Muscle layer of duodenum (tissue), 2 donors: Measurements from ENCODE around the gene NBL1.

Experiments used
- H3K27ac ChIP-seq: one replicate; pipeline ENCODE4 v1.7.0; 2013; ENCODE audit warnings: mild to moderate bottlenecking, low read length
- H3K27me3 ChIP-seq: one replicate; pipeline ENCODE4 v1.7.0; 2013; ENCODE audit warnings: low read depth, mild to moderate bottlenecking, control low read depth, low read length
- H3K36me3 ChIP-seq, 2 donors: one replicate each; pipeline ENCODE4 v1.7.0; 2013; ENCODE audit warnings: low read length in 2 of 2, control low read depth in 1 of 2, mild to moderate bottlenecking in 1 of 2; ENCODE audit not compliant: insufficient read depth in 2 of 2, control insufficient read depth in 1 of 2
- H3K4me1 ChIP-seq, 2 donors: one replicate each; pipeline ENCODE4 v1.7.0; 2013; ENCODE audit warnings: low read length in 2 of 2, mild to moderate bottlenecking in 2 of 2, control low read depth in 1 of 2, moderate library complexity in 1 of 2; ENCODE audit not compliant: insufficient read depth in 2 of 2, control insufficient read depth in 1 of 2
- H3K4me3 ChIP-seq, 2 donors: one replicate each; pipeline ENCODE4 v1.7.0; 2013; ENCODE audit warnings: low read length in 2 of 2, low read depth in 1 of 2, mild to moderate bottlenecking in 1 of 2
- H3K9me3 ChIP-seq, 2 donors: one replicate each; pipeline ENCODE4 v1.7.0; 2013; ENCODE audit warnings: low read length in 2 of 2, control low read depth in 1 of 2, mild to moderate bottlenecking in 1 of 2; ENCODE audit not compliant: control insufficient read depth in 1 of 2
- donor health status: healthy.

Gene NBL1

GRCh38 chr1:19658186-19658585 lies 14.1 kb downstream of the NBL1 start:
- H3K4me1 ChIP-seq: peaks cover 5 to 23% of the 10 kb centered on the region in 2 donors
- no peak overlapping the region for H3K27ac ChIP-seq
- H3K9me3 ChIP-seq: no peaks in the 10 kb centered on the region
- no peak overlapping the region for H3K4me3 ChIP-seq
- no peaks in the 10 kb centered on the region for H3K27me3 ChIP-seq
- peaks cover 9 to 17% of the 10 kb centered on the region in 2 donors for H3K36me3 ChIP-seq

GRCh38 chr1:19661721-19662228 lies 17.7 kb downstream of the NBL1 start:
- Histone ChIP-seq H3K36me3 (peaks cover 0 to 17% of the 10 kb centered on the region in 2 donors), H3K27ac (no peak overlapping the region), H3K27me3 (peaks cover 24% of the 10 kb centered on the region), H3K4me1 (peaks cover 0 to 5% of the 10 kb centered on the region in 2 donors), H3K4me3 (no peak overlapping the region), H3K9me3 (no peaks in the 10 kb centered on the region)

- H3K36me3 ChIP-seq: peaks cover 0 to 14% of the 10 kb centered on the region in 2 donors
- no peak overlapping the region for H3K4me3 ChIP-seq
- H3K4me1 ChIP-seq: peaks cover 0 to 5% of the 10 kb centered on the region in 2 donors
- no peaks in the 10 kb centered on the region for H3K9me3 ChIP-seq
- peaks cover 25% of the 10 kb centered on the region for H3K27me3 ChIP-seq
- no peak overlapping the region for H3K27ac ChIP-seq
Observed at GRCh38 chr1:19662313-19662712, 18.2 kb downstream of the NBL1 start.

- Histone ChIP-seq H3K36me3 (no peaks in the 10 kb centered on the region), H3K4me1 (peaks cover 0 to 2% of the 10 kb centered on the region in 2 donors), H3K27ac (no peak within 1 kb of the TSS), H3K27me3 (peaks cover 25% of the 10 kb centered on the region), H3K4me3 (peak within 1 kb of the TSS in 1 of 2 donors; percentile 45), H3K9me3 (no peaks in the 10 kb centered on the region)
Observed at GRCh38 chr1:19664453-19665185, 20.5 kb downstream of the NBL1 start, which contains the start of gene HTR6. Gene HTR6, plus strand, starts transcription at chr1:19664875. Its CDS starts 879 bp downstream, at chr1:19665754.

GRCh38 chr1:19665186-19665495 lies 21.0 kb downstream of the NBL1 start:
- no peaks in the 10 kb centered on the region for H3K9me3 ChIP-seq
- no peaks in the 10 kb centered on the region for H3K4me1 ChIP-seq
- H3K36me3 ChIP-seq: no peaks in the 10 kb centered on the region
- no peak overlapping the region for H3K27ac ChIP-seq
- peak overlapping the region in 1 of 2 donors; percentile 40 for H3K4me3 ChIP-seq
- peaks cover 25% of the 10 kb centered on the region for H3K27me3 ChIP-seq

- Histone ChIP-seq H3K27me3 (peaks cover 25% of the 10 kb centered on the region), H3K4me3 (peak overlapping the region in 1 of 2 donors; percentile 40), H3K4me1 (no peaks in the 10 kb centered on the region), H3K9me3 (no peaks in the 10 kb centered on the region), H3K27ac (no peak overlapping the region), H3K36me3 (no peaks in the 10 kb centered on the region)
Observed at GRCh38 chr1:19665496-19666465, 21.7 kb downstream of the NBL1 start.

- H3K27me3 ChIP-seq: peaks cover 24% of the 10 kb centered on the region
- no peak overlapping the region for H3K27ac ChIP-seq
- no peak overlapping the region for H3K4me3 ChIP-seq
- no peaks in the 10 kb centered on the region for H3K9me3 ChIP-seq
- H3K36me3 ChIP-seq: no peaks in the 10 kb centered on the region
- no peaks in the 10 kb centered on the region for H3K4me1 ChIP-seq
Observed at GRCh38 chr1:19668888-19669287, 24.8 kb downstream of the NBL1 start.

GRCh38 chr1:19670787-19671186 lies 26.7 kb downstream of the NBL1 start:
- H3K27ac ChIP-seq: no peak overlapping the region
- H3K4me3 ChIP-seq: no peak overlapping the region
- peaks cover 9% of the 10 kb centered on the region for H3K27me3 ChIP-seq
- no peaks in the 10 kb centered on the region for H3K4me1 ChIP-seq
- no peaks in the 10 kb centered on the region for H3K9me3 ChIP-seq
- no peaks in the 10 kb centered on the region for H3K36me3 ChIP-seq

- H3K4me3 ChIP-seq: no peak overlapping the region
- no peaks in the 10 kb centered on the region for H3K27me3 ChIP-seq
- no peak overlapping the region for H3K27ac ChIP-seq
- H3K36me3 ChIP-seq: no peaks in the 10 kb centered on the region
- no peaks in the 10 kb centered on the region for H3K9me3 ChIP-seq
- H3K4me1 ChIP-seq: peaks cover 0 to 3% of the 10 kb centered on the region in 2 donors
Observed at GRCh38 chr1:19672237-19672636, 28.1 kb downstream of the NBL1 start.

GRCh38 chr1:19675797-19676196 lies 31.7 kb downstream of the NBL1 start:
- Histone ChIP-seq H3K9me3 (no peaks in the 10 kb centered on the region), H3K27me3 (no peaks in the 10 kb centered on the region), H3K4me3 (no peak overlapping the region), H3K4me1 (peaks cover 0 to 3% of the 10 kb centered on the region in 2 donors), H3K36me3 (no peaks in the 10 kb centered on the region), H3K27ac (no peak overlapping the region)

GRCh38 chr1:19676438-19676922 lies 32.4 kb downstream of the NBL1 start:
- no peaks in the 10 kb centered on the region for H3K9me3 ChIP-seq
- H3K4me3 ChIP-seq: no peak overlapping the region
- H3K4me1 ChIP-seq: peaks cover 0 to 3% of the 10 kb centered on the region in 2 donors
- no peaks in the 10 kb centered on the region for H3K36me3 ChIP-seq
- H3K27me3 ChIP-seq: no peaks in the 10 kb centered on the region
- H3K27ac ChIP-seq: no peak overlapping the region
